HG03280 (cell line): ENCODE results near the gene CMC2.

Experiments used
- ATAC-seq: cut with Tn5 transposase; IDR thresholded peaks from one replicate; pipeline ENCODE4 v1.9.1; 2021; ENCODE audit warnings: mild to moderate bottlenecking, moderate library complexity; ENCODE audit not compliant: unreplicated experiment

Gene CMC2

GRCh38 chr16:80981103-80981502 is 25.6 kb downstream of the CMC2 start:
- ATAC-seq, result no peak

- no peak for ATAC-seq
These were observed 29.7 kb downstream of the CMC2 start for GRCh38 chr16:80976946-80977345.

GRCh38 chr16:80974649-80975376 is 31.9 kb downstream of the CMC2 start:
- ATAC-seq, result no peak

GRCh38 chr16:80973991-80974390 is 32.7 kb downstream of the CMC2 start:
- ATAC-seq, result no peak

- no peak for ATAC-seq
These were observed 34.1 kb downstream of the CMC2 start for GRCh38 chr16:80972611-80973010.

GRCh38 chr16:80971819-80972218 is 34.9 kb downstream of the CMC2 start:
- ATAC-seq, result peak; percentile 78

GRCh38 chr16:80969114-80969484 is 37.6 kb downstream of the CMC2 start:
- ATAC-seq, result no peak

- no peak for ATAC-seq
These were observed 38.1 kb downstream of the CMC2 start for GRCh38 chr16:80968386-80969113.

GRCh38 chr16:80966617-80967016 is 40.1 kb downstream of the CMC2 start:
- ATAC-seq, result no peak

GRCh38 chr16:80964351-80964750 is 42.3 kb downstream of the CMC2 start:
- ATAC-seq, result no peak

GRCh38 chr16:80962879-80963278 is 43.8 kb downstream of the CMC2 start:
- ATAC-seq, result no peak

- no peak for ATAC-seq
These were observed 48.4 kb downstream of the CMC2 start for GRCh38 chr16:80958284-80958683.

GRCh38 chr16:80954985-80955384 is 51.7 kb downstream of the CMC2 start:
- ATAC-seq, result no peak

GRCh38 chr16:80948886-80949493 is 57.7 kb downstream of the CMC2 start:
- peak; percentile 59 for ATAC-seq

- ATAC-seq, result no peak
These were observed 58.7 kb downstream of the CMC2 start for GRCh38 chr16:80947708-80948625.

GRCh38 chr16:80947239-80947638 is 59.4 kb downstream of the CMC2 start:
- no peak for ATAC-seq

GRCh38 chr16:80946481-80946880 is 60.2 kb downstream of the CMC2 start:
- no peak for ATAC-seq

GRCh38 chr16:80940069-80940856 is 66.4 kb downstream of the CMC2 start:
- no peak for ATAC-seq

GRCh38 chr16:80938879-80939260 is 67.8 kb downstream of the CMC2 start:
- ATAC-seq, result no peak
